ENCODE results near the gene VPS18.

The VPS18 gene

DNA sequence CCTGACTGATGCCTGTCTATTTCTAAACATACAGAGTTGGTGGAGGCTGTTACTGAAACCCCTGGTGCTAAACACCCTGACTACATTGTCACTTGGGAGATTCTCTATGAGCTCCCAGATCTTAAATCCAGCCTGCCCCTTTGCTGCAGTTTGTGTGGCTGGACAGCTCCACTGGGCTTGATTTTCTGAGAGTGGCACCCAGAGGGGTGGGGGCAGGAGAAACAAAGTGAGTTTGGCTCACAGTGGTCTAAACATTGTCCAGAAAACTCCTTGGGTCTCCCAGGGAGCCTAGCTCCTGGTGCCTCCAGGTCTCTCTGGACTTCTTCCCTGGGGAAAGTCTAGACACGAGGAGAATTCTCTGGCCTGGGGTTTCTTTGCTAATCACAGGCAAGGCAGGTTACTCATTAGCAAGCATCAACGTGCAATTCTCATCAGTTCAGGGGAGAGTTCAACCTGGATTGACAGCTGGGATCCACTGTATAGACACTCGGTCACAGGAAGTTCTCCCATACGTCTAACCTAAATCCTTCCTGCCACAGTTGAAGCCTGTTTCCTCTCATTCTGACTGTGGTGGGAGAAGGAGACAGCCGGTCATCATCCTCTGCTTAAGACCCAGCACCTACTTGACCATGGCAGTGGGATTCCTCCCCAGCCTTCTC lies 27.8 kb downstream of the VPS18 start:
- ATAC-seq = no peak
- TF ChIP-seq BACH2 (CRISPR knock-in tag; IDR thresholded peaks at IDR 0.05; ENCODE audit: borderline replicate concordance) (no peak), GLIS3 (CRISPR knock-in tag; IDR thresholded peaks at IDR 0.05) (no peak)
- TF ChIP-seq, protein P1, sequence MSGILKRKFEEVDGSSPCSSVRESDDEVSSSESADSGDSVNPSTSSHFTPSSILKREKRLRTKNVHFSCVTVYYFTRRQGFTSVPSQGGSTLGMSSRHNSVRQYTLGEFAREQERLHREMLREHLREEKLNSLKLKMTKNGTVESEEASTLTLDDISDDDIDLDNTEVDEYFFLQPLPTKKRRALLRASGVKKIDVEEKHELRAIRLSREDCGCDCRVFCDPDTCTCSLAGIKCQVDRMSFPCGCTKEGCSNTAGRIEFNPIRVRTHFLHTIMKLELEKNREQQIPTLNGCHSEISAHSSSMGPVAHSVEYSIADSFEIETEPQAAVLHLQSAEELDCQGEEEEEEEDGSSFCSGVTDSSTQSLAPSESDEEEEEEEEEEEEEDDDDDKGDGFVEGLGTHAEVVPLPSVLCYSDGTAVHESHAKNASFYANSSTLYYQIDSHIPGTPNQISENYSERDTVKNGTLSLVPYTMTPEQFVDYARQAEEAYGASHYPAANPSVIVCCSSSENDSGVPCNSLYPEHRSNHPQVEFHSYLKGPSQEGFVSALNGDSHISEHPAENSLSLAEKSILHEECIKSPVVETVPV (CRISPR knock-in tag; IDR thresholded peaks at IDR 0.05) = no peak

DNA sequence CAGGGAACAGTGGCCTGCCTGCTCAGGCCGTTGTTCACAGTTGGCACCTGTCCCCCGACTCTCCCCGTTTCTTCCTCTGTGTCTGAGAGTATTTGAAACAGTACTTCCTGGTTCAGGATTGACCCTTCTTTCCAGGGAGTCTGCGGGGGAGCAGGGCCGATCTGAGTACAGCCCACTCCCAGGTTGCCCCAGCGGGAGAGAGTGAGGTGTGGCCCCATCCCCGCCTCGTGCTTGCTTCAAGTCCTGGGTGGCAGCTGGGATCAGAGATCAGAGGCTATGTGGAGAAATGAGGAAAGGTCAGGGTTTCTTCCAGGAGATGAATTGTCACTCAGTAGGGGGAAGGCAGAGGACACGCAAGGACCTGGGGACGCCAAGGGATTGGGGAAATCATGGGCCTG lies 28.4 kb downstream of the VPS18 start:
- TF ChIP-seq ZFP30 (CRISPR knock-in tag; IDR thresholded peaks at IDR 0.05) (no peak), TOX (CRISPR knock-in tag; IDR thresholded peaks at IDR 0.05; ENCODE audit: borderline replicate concordance) (no peak), ZC3H10 (CRISPR knock-in tag; IDR thresholded peaks at IDR 0.05) (no peak), ESRRG (CRISPR knock-in tag; IDR thresholded peaks at IDR 0.05) (no peak), SNAI2 (CRISPR knock-in tag; IDR thresholded peaks at IDR 0.05) (no peak), ZNF8 (CRISPR knock-in tag; IDR thresholded peaks at IDR 0.05) (no peak), RARB (CRISPR knock-in tag; IDR thresholded peaks at IDR 0.05) (no peak), ZNF565 (CRISPR knock-in tag; conservative IDR thresholded peaks at IDR 0.05; ENCODE audit: low read depth) (no peak), GLIS3 (CRISPR knock-in tag; IDR thresholded peaks at IDR 0.05) (no peak), ZNF70 (CRISPR knock-in tag; IDR thresholded peaks at IDR 0.05) (no peak), PPARA (CRISPR knock-in tag; IDR thresholded peaks at IDR 0.05; ENCODE audit: borderline replicate concordance) (no peak), OSR1 (CRISPR knock-in tag; IDR thresholded peaks at IDR 0.05) (no peak), ZFP3 (CRISPR knock-in tag; IDR thresholded peaks at IDR 0.05) (no peak)
- TF ChIP-seq, protein P2, sequence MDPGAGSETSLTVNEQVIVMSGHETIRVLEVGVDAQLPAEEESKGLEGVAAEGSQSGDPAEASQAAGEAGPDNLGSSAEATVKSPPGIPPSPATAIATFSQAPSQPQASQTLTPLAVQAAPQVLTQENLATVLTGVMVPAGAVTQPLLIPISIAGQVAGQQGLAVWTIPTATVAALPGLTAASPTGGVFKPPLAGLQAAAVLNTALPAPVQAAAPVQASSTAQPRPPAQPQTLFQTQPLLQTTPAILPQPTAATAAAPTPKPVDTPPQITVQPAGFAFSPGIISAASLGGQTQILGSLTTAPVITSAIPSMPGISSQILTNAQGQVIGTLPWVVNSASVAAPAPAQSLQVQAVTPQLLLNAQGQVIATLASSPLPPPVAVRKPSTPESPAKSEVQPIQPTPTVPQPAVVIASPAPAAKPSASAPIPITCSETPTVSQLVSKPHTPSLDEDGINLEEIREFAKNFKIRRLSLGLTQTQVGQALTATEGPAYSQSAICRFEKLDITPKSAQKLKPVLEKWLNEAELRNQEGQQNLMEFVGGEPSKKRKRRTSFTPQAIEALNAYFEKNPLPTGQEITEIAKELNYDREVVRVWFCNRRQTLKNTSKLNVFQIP (CRISPR knock-in tag; IDR thresholded peaks at IDR 0.05; ENCODE audit: borderline replicate concordance, low read depth) = no peak
- TF ChIP-seq, protein P3, sequence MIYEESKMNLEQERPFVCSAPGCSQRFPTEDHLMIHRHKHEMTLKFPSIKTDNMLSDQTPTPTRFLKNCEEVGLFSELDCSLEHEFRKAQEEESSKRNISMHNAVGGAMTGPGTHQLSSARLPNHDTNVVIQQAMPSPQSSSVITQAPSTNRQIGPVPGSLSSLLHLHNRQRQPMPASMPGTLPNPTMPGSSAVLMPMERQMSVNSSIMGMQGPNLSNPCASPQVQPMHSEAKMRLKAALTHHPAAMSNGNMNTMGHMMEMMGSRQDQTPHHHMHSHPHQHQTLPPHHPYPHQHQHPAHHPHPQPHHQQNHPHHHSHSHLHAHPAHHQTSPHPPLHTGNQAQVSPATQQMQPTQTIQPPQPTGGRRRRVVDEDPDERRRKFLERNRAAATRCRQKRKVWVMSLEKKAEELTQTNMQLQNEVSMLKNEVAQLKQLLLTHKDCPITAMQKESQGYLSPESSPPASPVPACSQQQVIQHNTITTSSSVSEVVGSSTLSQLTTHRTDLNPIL (CRISPR knock-in tag; IDR thresholded peaks at IDR 0.05; ENCODE audit: low read depth) = no peak
- TF ChIP-seq, protein P4, sequence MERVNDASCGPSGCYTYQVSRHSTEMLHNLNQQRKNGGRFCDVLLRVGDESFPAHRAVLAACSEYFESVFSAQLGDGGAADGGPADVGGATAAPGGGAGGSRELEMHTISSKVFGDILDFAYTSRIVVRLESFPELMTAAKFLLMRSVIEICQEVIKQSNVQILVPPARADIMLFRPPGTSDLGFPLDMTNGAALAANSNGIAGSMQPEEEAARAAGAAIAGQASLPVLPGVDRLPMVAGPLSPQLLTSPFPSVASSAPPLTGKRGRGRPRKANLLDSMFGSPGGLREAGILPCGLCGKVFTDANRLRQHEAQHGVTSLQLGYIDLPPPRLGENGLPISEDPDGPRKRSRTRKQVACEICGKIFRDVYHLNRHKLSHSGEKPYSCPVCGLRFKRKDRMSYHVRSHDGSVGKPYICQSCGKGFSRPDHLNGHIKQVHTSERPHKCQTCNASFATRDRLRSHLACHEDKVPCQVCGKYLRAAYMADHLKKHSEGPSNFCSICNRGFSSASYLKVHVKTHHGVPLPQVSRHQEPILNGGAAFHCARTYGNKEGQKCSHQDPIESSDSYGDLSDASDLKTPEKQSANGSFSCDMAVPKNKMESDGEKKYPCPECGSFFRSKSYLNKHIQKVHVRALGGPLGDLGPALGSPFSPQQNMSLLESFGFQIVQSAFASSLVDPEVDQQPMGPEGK (CRISPR knock-in tag; IDR thresholded peaks at IDR 0.05; ENCODE audit: borderline replicate concordance) = no peak
- no peak for ATAC-seq

DNA sequence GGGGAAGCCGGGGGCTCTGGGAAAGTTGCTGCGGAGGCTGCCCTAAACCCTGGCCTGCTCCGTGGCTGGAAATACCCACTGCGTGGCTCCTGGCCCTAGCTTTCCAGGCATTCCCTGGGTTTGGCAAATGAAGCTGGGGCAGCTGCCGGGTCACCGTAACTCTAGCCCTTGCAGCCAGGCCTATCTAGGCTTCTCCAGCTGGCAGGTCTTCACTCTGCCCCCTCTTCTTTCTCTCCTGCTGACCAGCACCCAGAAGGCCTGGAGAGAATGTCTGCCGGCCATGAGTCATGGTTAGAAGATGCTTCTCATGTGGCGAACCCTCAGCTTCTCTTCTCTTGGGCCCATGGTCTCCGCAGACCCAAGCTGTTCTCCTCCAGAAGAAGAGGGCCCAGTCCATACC lies 29.3 kb downstream of the VPS18 start:
- no peak for TF ChIP-seq TOX (CRISPR knock-in tag; IDR thresholded peaks at IDR 0.05; ENCODE audit: borderline replicate concordance)
- TF ChIP-seq, protein P5, sequence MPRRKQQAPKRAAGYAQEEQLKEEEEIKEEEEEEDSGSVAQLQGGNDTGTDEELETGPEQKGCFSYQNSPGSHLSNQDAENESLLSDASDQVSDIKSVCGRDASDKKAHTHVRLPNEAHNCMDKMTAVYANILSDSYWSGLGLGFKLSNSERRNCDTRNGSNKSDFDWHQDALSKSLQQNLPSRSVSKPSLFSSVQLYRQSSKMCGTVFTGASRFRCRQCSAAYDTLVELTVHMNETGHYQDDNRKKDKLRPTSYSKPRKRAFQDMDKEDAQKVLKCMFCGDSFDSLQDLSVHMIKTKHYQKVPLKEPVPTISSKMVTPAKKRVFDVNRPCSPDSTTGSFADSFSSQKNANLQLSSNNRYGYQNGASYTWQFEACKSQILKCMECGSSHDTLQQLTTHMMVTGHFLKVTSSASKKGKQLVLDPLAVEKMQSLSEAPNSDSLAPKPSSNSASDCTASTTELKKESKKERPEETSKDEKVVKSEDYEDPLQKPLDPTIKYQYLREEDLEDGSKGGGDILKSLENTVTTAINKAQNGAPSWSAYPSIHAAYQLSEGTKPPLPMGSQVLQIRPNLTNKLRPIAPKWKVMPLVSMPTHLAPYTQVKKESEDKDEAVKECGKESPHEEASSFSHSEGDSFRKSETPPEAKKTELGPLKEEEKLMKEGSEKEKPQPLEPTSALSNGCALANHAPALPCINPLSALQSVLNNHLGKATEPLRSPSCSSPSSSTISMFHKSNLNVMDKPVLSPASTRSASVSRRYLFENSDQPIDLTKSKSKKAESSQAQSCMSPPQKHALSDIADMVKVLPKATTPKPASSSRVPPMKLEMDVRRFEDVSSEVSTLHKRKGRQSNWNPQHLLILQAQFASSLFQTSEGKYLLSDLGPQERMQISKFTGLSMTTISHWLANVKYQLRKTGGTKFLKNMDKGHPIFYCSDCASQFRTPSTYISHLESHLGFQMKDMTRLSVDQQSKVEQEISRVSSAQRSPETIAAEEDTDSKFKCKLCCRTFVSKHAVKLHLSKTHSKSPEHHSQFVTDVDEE (CRISPR knock-in tag; IDR thresholded peaks at IDR 0.05) = no peak
- no peak for TF ChIP-seq ZNF8 (CRISPR knock-in tag; IDR thresholded peaks at IDR 0.05)
- no peak for TF ChIP-seq ZNF70 (CRISPR knock-in tag; IDR thresholded peaks at IDR 0.05)
- no peak for TF ChIP-seq ZFP3 (CRISPR knock-in tag; IDR thresholded peaks at IDR 0.05)
- no peak for TF ChIP-seq TCF4 (CRISPR knock-in tag; IDR thresholded peaks at IDR 0.05; ENCODE audit: borderline replicate concordance)
- TF ChIP-seq ISL1 (CRISPR knock-in tag; IDR thresholded peaks at IDR 0.05) = no peak

More for the DNA sequence above, 29.3 kb downstream of the VPS18 start:
- ATAC-seq = no peak

Measured in SK-N-SH treated with all-trans-retinoic acid at 6 μM for 48 hours (cell line).